Thoracic aorta (tissue), 2 donors: ENCODE data around the gene WDR1. TPM values are rescaled to one million over a fixed set of nuclear protein-coding genes. Genes with fewer than 3 reads are reported as not detected.

Experiments used
- ATAC-seq: fragments of 150-250 bp; one replicate; pipeline ENCODE4 v1.8.0; 2017; ENCODE audit warnings: low read depth; ENCODE audit not compliant: insufficient number of reproducible peaks, low FRiP score
- DNase-seq: peaks from one replicate; pipeline ENCODE4 v3.0.0-alpha.2; 2020; ENCODE audit warnings: low spot score
- H3K27ac ChIP-seq, 2 donors: fragments of 200-600 bp; sonication (generic); 1 replicate in 1 of 2; 2 replicates in 1 of 2; pipeline ENCODE4 v1.5.1; 2016; ENCODE audit warnings: mild to moderate bottlenecking in 2 of 2, moderate library complexity in 2 of 2
- H3K27me3 ChIP-seq: fragments of 200-600 bp; sonication (generic); replicated peaks from 2 replicates; pipeline ENCODE4 v1.6.0; 2016; ENCODE audit warnings: mild to moderate bottlenecking; ENCODE audit not compliant: insufficient read depth
- H3K36me3 ChIP-seq: fragments of 200-600 bp; sonication (generic); one replicate; pipeline ENCODE4 v1.5.1; 2016
- H3K4me1 ChIP-seq, 2 donors: fragments of 200-600 bp; sonication (generic); 1 replicate in 1 of 2; 2 replicates in 1 of 2; pipeline versions ENCODE4 v1.5.1 to v1.6.0; 2016; ENCODE audit warnings: low read depth in 2 of 2, mild to moderate bottlenecking in 1 of 2; ENCODE audit not compliant: control insufficient read depth in 1 of 2
- H3K4me3 ChIP-seq: fragments of 200-600 bp; sonication (generic); 2 replicates; pipeline ENCODE4 v1.5.1; 2016; ENCODE audit warnings: mild to moderate bottlenecking
- H3K9me3 ChIP-seq: fragments of 200-600 bp; sonication (generic); 2 replicates; pipeline ENCODE4 v1.5.1; 2016
- CTCF ChIP-seq: fragments of 200-600 bp; sonication (generic); IDR thresholded peaks from one replicate; pipeline ENCODE4 v1.5.1; 2019; ENCODE audit warnings: antibody characterized with exemption
- total RNA-seq, 2 donors: library from RNA; depleted of rRNA; stranded (reverse); fragments of >200 nt; gene quantifications; one replicate each; pipeline versions ENCODE4 v1.1.0 to v1.2.3, GENCODE V29; 2016

WDR1 gene
- total RNA-seq, 2 donors from 2014 or later = 263 to 408 TPM

- no peak for DNase-seq
- peaks cover 7% of the 10 kb centered on the region for H3K9me3 ChIP-seq
- H3K27me3 ChIP-seq = no peaks in the 10 kb centered on the region
- no peak overlapping the region for H3K4me3 ChIP-seq
- H3K36me3 ChIP-seq = no peaks in the 10 kb centered on the region
- H3K27ac ChIP-seq = no peak overlapping the region
- H3K4me1 ChIP-seq = no peaks in the 10 kb centered on the region
- TF ChIP-seq CTCF = no peak
- no peak for ATAC-seq
Observed at GRCh38 chr4:10045481-10045880, 71.1 kb downstream of the WDR1 start.

- TF ChIP-seq CTCF = no peak
- H3K4me3 ChIP-seq = no peak overlapping the region
Observed at GRCh38 chr4:10041036-10041435, 75.6 kb downstream of the WDR1 start.

GRCh38 chr4:10040049-10040892 lies 76.3 kb downstream of the WDR1 start:
- DNase-seq (no peak), ATAC-seq (no peak)
- peaks cover 7% of the 10 kb centered on the region for H3K9me3 ChIP-seq
- no peaks in the 10 kb centered on the region for H3K27me3 ChIP-seq
- no peak for TF ChIP-seq CTCF
- H3K4me1 ChIP-seq = no peaks in the 10 kb centered on the region
- H3K27ac ChIP-seq = no peak overlapping the region
- H3K36me3 ChIP-seq = no peaks in the 10 kb centered on the region
- no peak overlapping the region for H3K4me3 ChIP-seq

More at GRCh38 chr4:10041036-10041435, 75.6 kb downstream of the WDR1 start:
- Histone ChIP-seq H3K36me3 (no peaks in the 10 kb centered on the region), H3K9me3 (peaks cover 7% of the 10 kb centered on the region), H3K27me3 (no peaks in the 10 kb centered on the region), H3K4me1 (no peaks in the 10 kb centered on the region), H3K27ac (no peak overlapping the region)
- no peak for ATAC-seq
- DNase-seq = no peak

GRCh38 chr4:10036807-10037342 lies 79.7 kb downstream of the WDR1 start:
- Histone ChIP-seq H3K36me3 (no peaks in the 10 kb centered on the region), H3K27ac (no peak overlapping the region), H3K9me3 (no peaks in the 10 kb centered on the region), H3K4me3 (no peak overlapping the region), H3K4me1 (peaks cover 16 to 30% of the 10 kb centered on the region in 2 donors), H3K27me3 (no peaks in the 10 kb centered on the region)
- TF ChIP-seq CTCF = no peak
- ATAC-seq (no peak), DNase-seq (no peak)

GRCh38 chr4:10035130-10035529 lies 81.5 kb downstream of the WDR1 start:
- ATAC-seq = no peak
- TF ChIP-seq CTCF = no peak
- DNase-seq = no peak
- no peak overlapping the region for H3K4me3 ChIP-seq
- H3K4me1 ChIP-seq = peaks cover 16 to 37% of the 10 kb centered on the region in 2 donors
- H3K27me3 ChIP-seq = no peaks in the 10 kb centered on the region
- no peak overlapping the region for H3K27ac ChIP-seq
- H3K9me3 ChIP-seq = no peaks in the 10 kb centered on the region
- H3K36me3 ChIP-seq = no peaks in the 10 kb centered on the region
